ENCODE measurements around the gene PHACTR2. TPM values are rescaled to one million over a fixed set of nuclear protein-coding genes. Genes with fewer than 3 reads are reported as not detected.

Gene PHACTR2
- total and polyA plus RNA-seq, 3 donors from 2014 or later: 18.3 to 121 (median 102) TPM

Small RNA genes lying within 50 kb of the gene (small RNA-seq; reads per million reads assigned to genes)
- 0 reads per million in 2 donors for gene ZC2HC1B

Other genes starting within 250 kb of the PHACTR2 start
- 1 to 10 TPM; 5.7 TPM for gene ADAT2, start 227.3 kb upstream of the PHACTR2 start, total RNA-seq
- gene ADAT2, start 227.3 kb upstream of the PHACTR2 start, polyA plus RNA-seq (ENCODE audit: insufficient read depth, low read depth, low replicate concordance): 3.6 TPM
- 10 to 100 TPM; 16.6 to 22.8 TPM for gene PEX3, start 227.2 kb upstream of the PHACTR2 start, total RNA-seq
- 33.1 TPM for gene PEX3, start 227.2 kb upstream of the PHACTR2 start, polyA plus RNA-seq (ENCODE audit: insufficient read depth, low read depth, low replicate concordance)
- gene FUCA2, start 166.2 kb upstream of the PHACTR2 start, total RNA-seq: 10 to 100 TPM; 20.0 to 29.4 TPM
- gene FUCA2, start 166.2 kb upstream of the PHACTR2 start, polyA plus RNA-seq (ENCODE audit: insufficient read depth, low read depth, low replicate concordance): 25.3 TPM
- gene LTV1, start 165.4 kb downstream of the PHACTR2 start, total RNA-seq: 10 to 100 TPM; 18.5 to 22.1 TPM
- gene LTV1, start 165.4 kb downstream of the PHACTR2 start, polyA plus RNA-seq (ENCODE audit: insufficient read depth, low read depth, low replicate concordance): 19.7 TPM
- 10 to 100 TPM in 1 of 2 donors, 1 to 10 TPM in 1; 4.6 to 16.9 TPM for gene ZC2HC1B, start 186.5 kb downstream of the PHACTR2 start, total RNA-seq
- 23.0 TPM for gene ZC2HC1B, start 186.5 kb downstream of the PHACTR2 start, polyA plus RNA-seq (ENCODE audit: insufficient read depth, low read depth, low replicate concordance)

All from testis (tissue), 3 donors.